NCI-H446 (cell line): Measurements from ENCODE around the gene MRPS7.

Experiments
- DNase-seq, 2 experiments: peaks; one replicate each; lab custom pipeline; 2025; lab: John Stamatoyannopoulos, UW

The MRPS7 gene

DNA sequence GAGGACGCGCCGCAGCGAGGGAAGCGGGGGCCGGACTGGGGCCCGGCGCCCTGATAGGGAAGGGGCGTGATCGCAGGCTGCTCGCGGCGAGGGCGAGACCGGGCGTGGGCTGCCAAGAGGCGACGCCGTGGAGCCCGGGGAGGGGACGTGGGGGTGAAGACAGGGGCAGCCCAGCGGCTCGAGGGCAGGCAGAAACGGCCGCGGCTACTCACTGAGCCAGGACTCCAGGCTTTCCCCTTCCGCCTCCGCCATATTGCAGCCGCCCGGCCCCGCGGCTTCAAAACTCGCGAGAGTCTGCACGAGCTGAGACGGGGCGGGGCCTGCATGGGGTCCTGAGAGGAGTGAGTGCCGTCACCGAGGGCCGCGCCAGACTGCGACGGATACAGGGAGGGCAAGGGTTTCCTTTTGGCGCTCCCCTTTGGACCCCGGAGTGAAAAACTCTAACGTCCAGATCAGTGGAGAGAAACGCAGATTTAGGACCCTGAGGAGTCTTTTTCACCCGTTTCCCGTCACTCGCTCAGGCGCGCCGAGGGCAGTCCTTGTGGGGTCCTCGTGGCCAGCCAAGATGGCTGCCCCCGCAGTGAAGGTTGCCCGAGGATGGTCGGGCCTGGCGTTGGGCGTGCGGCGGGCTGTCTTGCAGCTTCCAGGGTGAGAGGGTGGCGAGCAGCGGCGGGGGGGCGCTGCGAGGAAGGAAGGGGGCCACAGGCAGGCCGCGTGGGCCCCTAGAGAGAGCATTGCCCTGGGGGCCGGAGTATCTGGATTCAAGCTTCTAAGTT lies at the start of gene MRPS7, which contains the start of gene GGA3:
Gene MRPS7 (plus strand): TSS at position 544 of the 776 bp plus-strand sequence. CDS start 22 bp downstream, at position 566.
Gene GGA3 (minus strand): TSS at position 271 of the 776 bp plus-strand sequence. CDS start 19 bp downstream, at position 252.
- DNase-seq: peak; percentile 92 to 96

DNA sequence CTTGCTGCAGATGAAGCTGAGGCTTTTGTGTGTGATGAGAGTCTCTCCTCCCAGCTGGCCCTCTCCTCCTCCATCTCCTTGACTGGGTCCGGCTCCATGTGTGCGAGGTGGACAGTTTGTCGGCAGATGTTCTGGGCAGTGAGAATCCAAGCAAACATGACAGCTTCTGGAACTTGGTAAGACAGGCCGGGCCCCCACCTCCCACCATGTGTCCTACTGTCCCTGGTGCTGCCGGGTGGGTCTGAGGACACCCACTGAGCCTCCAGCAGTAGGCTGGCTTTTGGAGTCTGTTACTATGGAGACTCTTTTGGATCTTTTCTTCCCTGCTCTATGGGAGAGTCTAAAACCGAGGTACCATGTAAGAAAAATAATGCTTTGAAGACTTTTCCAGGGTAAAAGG lies 43.5 kb upstream of the MRPS7 start:
- no peak for DNase-seq

- DNase-seq: no peak
Measured at GRCh38 chr17:75219815-75220214, 41.9 kb upstream of the MRPS7 start.

DNA sequence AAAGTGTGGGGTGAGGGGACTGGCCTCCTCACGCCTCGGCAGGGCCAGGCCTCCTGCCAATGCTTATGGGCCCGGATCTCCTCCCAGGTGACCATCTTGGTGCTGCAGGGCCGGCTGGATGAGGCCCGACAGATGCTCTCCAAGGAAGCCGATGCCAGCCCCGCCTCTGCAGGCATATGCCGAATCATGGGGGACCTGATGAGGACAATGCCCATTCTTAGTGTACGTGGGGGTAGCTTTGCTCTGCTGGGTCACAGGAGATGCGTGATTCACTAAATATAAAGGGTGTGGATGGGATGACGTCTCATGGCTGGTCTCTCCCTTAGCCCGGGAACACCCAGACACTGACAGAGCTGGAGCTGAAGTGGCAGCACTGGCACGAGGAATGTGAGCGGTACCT lies 36.7 kb upstream of the MRPS7 start:
- no peak for DNase-seq

DNA sequence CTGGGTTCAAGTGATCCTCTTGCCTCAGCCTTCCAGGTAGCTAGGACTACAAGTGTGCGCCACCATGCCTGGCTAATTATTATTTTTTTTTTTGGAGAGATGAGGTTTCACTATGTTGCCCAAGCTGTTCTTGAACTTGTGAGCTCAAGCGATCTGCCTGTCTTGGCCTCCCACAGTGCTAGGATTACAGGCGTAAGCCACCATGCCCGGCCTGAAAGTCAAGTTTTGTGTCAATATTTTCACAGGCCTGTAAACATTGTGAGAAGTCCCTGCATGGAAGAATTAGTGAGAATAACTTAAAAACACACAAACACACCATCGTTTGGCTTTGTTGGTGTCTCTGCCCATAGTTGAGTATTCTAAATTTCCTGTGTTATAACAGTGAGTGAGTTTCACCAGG lies 34.0 kb upstream of the MRPS7 start:
- DNase-seq: no peak

DNA sequence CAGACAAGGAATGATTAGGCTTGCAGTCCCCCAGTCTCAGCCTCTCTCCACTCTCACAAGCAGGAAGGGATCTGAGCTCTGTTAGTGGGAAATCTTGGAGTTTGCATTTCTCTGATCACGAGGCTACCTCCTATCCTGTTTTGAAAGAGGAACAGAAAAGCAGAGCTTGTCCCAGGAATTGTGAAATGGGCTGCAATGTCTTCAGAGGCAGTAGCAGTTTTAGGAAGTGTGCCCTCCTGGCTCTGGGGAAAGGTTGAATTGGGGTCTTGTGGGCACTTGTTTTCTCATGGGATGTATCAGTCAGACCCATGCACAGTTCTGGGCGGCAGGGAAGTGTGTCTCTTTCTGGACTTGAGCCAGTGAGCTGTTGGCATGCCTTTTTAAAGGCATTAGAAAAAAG lies 33.4 kb upstream of the MRPS7 start:
- no peak for DNase-seq

DNA sequence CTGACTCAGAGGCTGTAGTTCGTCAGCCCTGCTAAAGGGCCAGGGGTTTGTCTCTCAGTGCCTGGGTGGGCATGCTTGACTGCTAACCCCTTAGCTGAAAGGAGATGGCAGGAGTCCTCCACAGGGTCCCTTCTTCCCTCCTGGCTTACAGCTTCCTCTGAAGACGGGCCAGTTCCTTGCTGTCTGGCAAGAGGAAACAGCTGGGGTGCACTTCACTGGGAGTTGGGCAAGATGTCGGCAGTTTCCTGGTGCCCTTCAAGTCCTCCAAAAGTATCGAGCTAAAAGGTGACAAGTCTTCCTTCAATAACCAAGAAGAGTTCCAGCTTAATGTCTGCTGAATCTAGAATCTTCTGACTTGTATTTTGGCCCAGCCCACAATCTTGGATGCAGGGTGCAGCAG lies 32.8 kb upstream of the MRPS7 start:
- no peak for DNase-seq

GRCh38 chr17:75231071-75231470 lies 30.6 kb upstream of the MRPS7 start:
- DNase-seq: no peak

DNA sequence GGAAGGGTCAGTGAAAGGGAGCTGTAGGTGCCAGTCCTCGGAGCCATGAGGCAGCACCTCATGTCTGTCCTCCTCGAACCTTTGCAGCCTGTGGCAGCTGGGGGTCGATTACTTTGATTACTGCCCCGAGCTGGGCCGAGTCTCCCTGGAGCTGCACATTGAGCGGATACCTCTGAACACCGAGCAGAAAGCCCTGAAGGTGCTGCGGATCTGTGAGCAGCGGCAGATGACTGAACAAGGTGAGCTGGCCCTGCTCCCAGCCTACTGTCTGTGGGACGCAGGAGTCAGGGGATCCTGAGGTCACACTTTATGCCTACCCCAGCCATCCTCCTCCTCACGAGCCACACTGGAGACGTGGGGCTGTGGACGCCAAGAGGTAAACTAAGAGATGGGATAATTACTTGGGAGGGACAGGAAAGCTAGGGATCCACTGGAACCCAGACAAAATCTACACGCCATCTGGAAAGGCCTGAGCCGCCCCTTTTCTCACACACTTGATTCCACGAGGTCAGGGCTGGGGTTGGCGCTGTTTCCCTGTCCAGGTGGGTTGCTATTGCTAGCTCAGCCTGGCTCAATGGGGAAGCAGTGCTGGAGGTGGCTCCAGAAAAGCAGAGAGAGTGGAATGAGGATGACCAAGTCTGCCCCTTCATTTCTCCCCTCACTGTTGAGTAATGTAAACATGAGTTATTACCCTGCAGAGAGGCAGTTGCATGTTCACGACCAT lies 29.8 kb upstream of the MRPS7 start:
- DNase-seq: no peak

DNA sequence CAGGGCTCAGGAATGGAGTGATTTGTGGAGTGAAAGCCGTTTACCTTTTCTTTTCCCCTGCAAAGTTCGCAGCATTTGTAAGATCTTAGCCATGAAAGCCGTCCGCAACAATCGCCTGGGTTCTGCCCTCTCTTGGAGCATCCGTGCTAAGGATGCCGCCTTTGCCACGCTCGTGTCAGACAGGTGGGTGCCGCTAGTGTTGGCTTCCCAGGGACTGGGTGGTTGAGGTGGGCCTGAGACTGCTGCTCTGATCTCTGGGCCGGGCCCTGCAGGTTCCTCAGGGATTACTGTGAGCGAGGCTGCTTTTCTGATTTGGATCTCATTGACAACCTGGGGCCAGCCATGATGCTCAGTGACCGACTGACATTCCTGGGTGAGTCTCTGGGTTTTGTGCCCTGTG lies 28.9 kb upstream of the MRPS7 start:
- DNase-seq: no peak

DNA sequence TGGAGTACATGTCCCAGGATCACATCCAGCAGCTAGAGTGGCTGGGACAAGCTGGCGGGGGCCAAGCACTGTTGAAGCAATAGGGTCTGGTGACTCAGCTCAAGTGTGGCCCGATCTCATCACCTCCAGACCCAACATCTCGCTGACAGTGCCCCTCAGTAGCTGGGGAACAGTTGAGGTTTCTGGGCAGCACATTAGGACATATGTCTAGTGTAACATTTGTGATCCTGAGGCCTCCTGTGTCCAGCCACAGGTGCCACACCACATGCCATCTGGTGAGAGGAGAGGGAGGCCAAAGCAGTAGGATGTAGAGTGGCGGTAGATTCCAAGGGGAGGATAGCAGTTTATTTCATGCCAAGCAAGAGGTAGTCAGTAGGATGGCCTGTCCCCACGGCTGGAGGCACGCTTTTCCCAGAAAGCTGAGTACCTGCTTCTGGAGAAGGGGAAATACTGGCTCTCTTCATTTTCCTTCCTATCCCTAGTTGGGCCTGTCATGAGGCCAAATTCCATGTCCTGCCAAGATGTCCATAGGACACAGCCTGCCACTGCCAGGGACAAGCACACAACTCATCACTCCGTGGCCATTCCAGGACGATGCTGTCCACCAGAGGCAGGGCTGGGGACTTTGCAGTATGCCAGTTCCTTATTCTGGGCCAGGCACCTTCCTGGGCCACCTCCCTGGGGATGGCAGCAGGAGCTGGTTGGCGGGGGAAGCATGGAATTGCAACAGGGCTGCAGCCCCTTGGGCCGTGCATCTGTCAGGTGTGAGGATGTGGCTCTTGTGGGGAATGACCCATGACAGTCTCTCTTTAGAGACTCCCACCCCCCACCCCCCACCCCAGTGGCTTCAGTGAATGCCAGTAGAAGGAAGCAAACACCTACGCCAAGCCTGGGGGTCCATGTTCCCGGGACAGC lies 24.3 kb upstream of the MRPS7 start:
- no peak for DNase-seq

GRCh38 chr17:75238020-75238580 lies 23.6 kb upstream of the MRPS7 start:
- no peak for DNase-seq

GRCh38 chr17:75238684-75239191 lies 22.9 kb upstream of the MRPS7 start:
- peak; percentile 20 to 77 for DNase-seq

DNA sequence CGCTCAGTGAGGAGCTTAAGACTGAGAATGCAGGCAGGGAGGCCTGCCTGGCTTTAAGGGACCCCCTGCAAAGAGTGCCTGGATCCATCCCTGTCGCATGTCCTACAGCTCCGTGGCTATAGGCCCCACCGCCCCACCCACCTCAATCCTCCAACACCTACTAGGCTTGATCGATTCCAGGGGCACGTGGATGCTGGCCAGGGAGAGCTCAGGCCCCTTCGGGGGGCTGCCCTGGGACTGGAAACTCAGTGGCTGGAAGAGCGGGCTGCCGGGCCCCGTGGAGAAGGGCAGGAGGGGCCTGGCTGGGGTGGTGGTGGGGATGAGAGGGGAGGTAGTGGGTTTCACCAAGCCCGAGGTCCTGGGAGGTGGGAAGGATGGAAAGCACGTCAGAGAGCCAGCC lies 22.5 kb upstream of the MRPS7 start:
- no peak for DNase-seq

DNA sequence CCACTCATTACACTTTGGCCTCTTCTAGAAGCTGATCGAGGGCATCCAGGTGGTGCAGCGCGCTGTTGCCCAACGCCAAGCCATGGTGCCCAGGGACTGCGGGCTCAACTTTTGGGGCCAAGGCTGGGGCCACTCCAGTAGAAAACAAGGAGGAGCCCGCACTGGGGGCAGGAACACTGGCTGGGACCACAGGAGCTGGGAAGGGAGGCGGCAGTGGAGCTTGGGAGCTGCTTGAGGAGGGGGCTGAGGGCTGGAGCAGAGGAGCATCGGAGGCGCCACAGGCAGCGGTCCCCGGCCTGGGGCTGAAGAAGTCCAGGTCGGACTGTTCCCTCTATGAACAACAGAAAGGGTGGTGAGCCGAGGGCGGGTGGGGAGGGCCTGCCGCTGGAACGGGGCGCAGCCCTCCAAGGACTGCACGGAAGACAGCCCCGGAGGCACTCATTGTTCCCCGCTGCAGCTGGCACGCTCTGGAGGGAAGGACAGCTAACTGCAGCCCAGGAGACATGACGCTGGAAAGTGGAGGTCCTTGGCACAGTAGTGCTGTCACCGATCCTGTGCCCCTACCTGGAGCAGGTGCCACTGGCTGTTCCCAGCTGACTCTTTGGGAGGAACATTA lies 21.8 kb upstream of the MRPS7 start:
- DNase-seq: no peak

- DNase-seq: peak in 1 of 2 experiments; percentile 11
Measured at GRCh38 chr17:75240394-75241142, 21.1 kb upstream of the MRPS7 start.

DNA sequence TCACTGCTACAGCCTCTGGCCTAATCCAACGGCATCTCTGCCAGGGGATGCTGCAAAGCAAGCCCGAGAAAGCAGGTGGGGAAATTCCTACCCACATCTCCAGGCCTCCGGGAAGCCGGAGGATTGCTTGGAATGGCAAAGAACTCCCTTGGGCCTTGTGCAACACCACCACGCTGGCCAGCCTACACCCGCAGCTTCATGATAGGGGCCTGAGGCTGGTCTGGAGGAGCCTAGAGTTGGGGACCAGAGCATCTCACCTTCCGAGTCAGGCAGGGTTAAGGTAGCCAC lies 20.6 kb upstream of the MRPS7 start:
- DNase-seq: no peak

- DNase-seq: no peak
Measured at GRCh38 chr17:75241502-75241901, 20.2 kb upstream of the MRPS7 start.

GRCh38 chr17:75241996-75242460 lies 19.7 kb upstream of the MRPS7 start:
- DNase-seq: no peak

- DNase-seq: no peak
Measured at GRCh38 chr17:75242461-75243042, 19.1 kb upstream of the MRPS7 start.
